Lower lobe of right lung (tissue), 2 donors: ENCODE results near the gene COLGALT1. TPM values are rescaled to one million over a fixed set of nuclear protein-coding genes. Genes with fewer than 3 reads are reported as not detected.
"Not testable (repeated sequence)": the region's sequence is repeated elsewhere in the genome, so short reads cannot be mapped to it uniquely, and the experiment has no call there.

Source experiments
- ATAC-seq, 2 donors: fragments of 200-7000 bp; cut with Tn5 transposase; one replicate each; pipeline ENCODE4 v1.9.1; 2020 to 2022; ENCODE audit warnings: mild to moderate bottlenecking in 2 of 2, moderate library complexity in 2 of 2
- DNase-seq: peaks from one replicate; pipeline ENCODE4 v3.0.0-alpha.2; 2020
- H3K27ac ChIP-seq: fragments of 200-600 bp; one replicate; pipeline ENCODE4 v1.8.0; 2022
- H3K27me3 ChIP-seq: fragments of 200-600 bp; one replicate; pipeline ENCODE4 v1.8.0; 2022; ENCODE audit warnings: low read depth
- H3K36me3 ChIP-seq: fragments of 200-600 bp; one replicate; pipeline ENCODE4 v1.8.0; 2022; ENCODE audit warnings: mild to moderate bottlenecking
- H3K4me1 ChIP-seq: fragments of 200-600 bp; one replicate; pipeline ENCODE4 v1.8.0; 2022
- H3K4me3 ChIP-seq: fragments of 200-600 bp; one replicate; pipeline ENCODE4 v1.8.0; 2022; ENCODE audit warnings: mild to moderate bottlenecking
- H3K9me3 ChIP-seq: fragments of 200-600 bp; one replicate; pipeline ENCODE4 v1.8.0; 2022
- CTCF ChIP-seq: fragments of 200-600 bp; IDR thresholded peaks from one replicate; pipeline ENCODE4 v1.8.0; 2022; ENCODE audit warnings: antibody characterized with exemption, mild to moderate bottlenecking
- intact Hi-C: fragments of 100-400 bp; cut with DNase I; formaldehyde crosslinking; loops from one replicate; pipeline ENCODE4 v1.11.0; 2022
- total RNA-seq: library from RNA; stranded (reverse); fragmentation: NEBNext Ultra II Directional; extraction: Animal tissue kit (Norgen Biotek cat#: 25700); gene quantifications from one replicate; pipeline ENCODE4 v1.2.1, GENCODE V29; 2021
- donor health status: DM: no; HTN: yes; CAD: no; lungs with severe emphysema.

Gene COLGALT1
- total RNA-seq, 1 donor from 2014 or later: 142 TPM

GRCh38 chr19:17590866-17591265 lies 35.4 kb downstream of the COLGALT1 start:
- no peak overlapping the region for H3K4me3 ChIP-seq
- TF ChIP-seq CTCF: no peak
- ATAC-seq (no peak), DNase-seq (no peak)
- intact Hi-C loops: no loop called here
- H3K9me3 ChIP-seq: no peaks in the 10 kb centered on the region
- no peaks in the 10 kb centered on the region for H3K36me3 ChIP-seq
- no peak overlapping the region for H3K27ac ChIP-seq
- peaks cover 7% of the 10 kb centered on the region for H3K27me3 ChIP-seq
- no peaks in the 10 kb centered on the region for H3K4me1 ChIP-seq

GRCh38 chr19:17594296-17594695 lies 38.8 kb downstream of the COLGALT1 start:
- H3K9me3 ChIP-seq, H3K4me1 ChIP-seq, ATAC-seq, H3K27ac ChIP-seq, DNase-seq, H3K4me3 ChIP-seq, H3K27me3 ChIP-seq, intact Hi-C loops, H3K36me3 ChIP-seq: not testable (repeated sequence)

GRCh38 chr19:17598063-17598462 lies 42.6 kb downstream of the COLGALT1 start:
- H3K4me3 ChIP-seq, H3K27ac ChIP-seq, H3K36me3 ChIP-seq, intact Hi-C loops, ATAC-seq, DNase-seq, H3K9me3 ChIP-seq, H3K4me1 ChIP-seq, H3K27me3 ChIP-seq: not testable (repeated sequence)

- no peaks in the 10 kb centered on the region for H3K9me3 ChIP-seq
- intact Hi-C loops: no loop called here
- DNase-seq (no peak), ATAC-seq (no peak)
- no peaks in the 10 kb centered on the region for H3K36me3 ChIP-seq
- TF ChIP-seq CTCF: no peak
- no peaks in the 10 kb centered on the region for H3K4me1 ChIP-seq
- no peaks in the 10 kb centered on the region for H3K27me3 ChIP-seq
- H3K4me3 ChIP-seq: no peak overlapping the region
- H3K27ac ChIP-seq: no peak overlapping the region
Measured at GRCh38 chr19:17598953-17599352, 43.5 kb downstream of the COLGALT1 start.

- ATAC-seq: no peak
- intact Hi-C loops: no loop called here
- H3K27ac ChIP-seq: no peak overlapping the region
- no peaks in the 10 kb centered on the region for H3K36me3 ChIP-seq
- no peaks in the 10 kb centered on the region for H3K9me3 ChIP-seq
- no peak for TF ChIP-seq CTCF
- H3K27me3 ChIP-seq: no peaks in the 10 kb centered on the region
- H3K4me3 ChIP-seq: no peak overlapping the region
- no peak for DNase-seq
- H3K4me1 ChIP-seq: no peaks in the 10 kb centered on the region
Measured at GRCh38 chr19:17599780-17600179, 44.3 kb downstream of the COLGALT1 start.

- no peaks in the 10 kb centered on the region for H3K36me3 ChIP-seq
- TF ChIP-seq CTCF: no peak
- H3K4me1 ChIP-seq: peaks cover 12% of the 10 kb centered on the region
- peaks cover 4% of the 10 kb centered on the region for H3K27me3 ChIP-seq
- no peak overlapping the region for H3K4me3 ChIP-seq
- H3K9me3 ChIP-seq: no peaks in the 10 kb centered on the region
- DNase-seq: no peak
- no peak for ATAC-seq
- no peak overlapping the region for H3K27ac ChIP-seq
- intact Hi-C loops: no loop called here
Measured at GRCh38 chr19:17601683-17602082, 46.2 kb downstream of the COLGALT1 start.

GRCh38 chr19:17602217-17602616 lies 46.8 kb downstream of the COLGALT1 start:
- TF ChIP-seq CTCF: no peak
- intact Hi-C loops: no loop called here
- DNase-seq (no peak), ATAC-seq (no peak)
- no peaks in the 10 kb centered on the region for H3K9me3 ChIP-seq
- H3K27me3 ChIP-seq: peaks cover 4% of the 10 kb centered on the region
- no peak overlapping the region for H3K27ac ChIP-seq
- peaks cover 13% of the 10 kb centered on the region for H3K4me1 ChIP-seq
- no peak overlapping the region for H3K4me3 ChIP-seq
- no peaks in the 10 kb centered on the region for H3K36me3 ChIP-seq
